NCI-H2196 treated with DMSO at 0.1 percent for 48 hours (cell line): ENCODE measurements around the gene IFI27.

Experiments used
- DNase-seq: peaks from one replicate; lab custom pipeline; 2025; ENCODE audit not compliant: unreplicated experiment; lab: John Stamatoyannopoulos, UW

The IFI27 gene

DNA sequence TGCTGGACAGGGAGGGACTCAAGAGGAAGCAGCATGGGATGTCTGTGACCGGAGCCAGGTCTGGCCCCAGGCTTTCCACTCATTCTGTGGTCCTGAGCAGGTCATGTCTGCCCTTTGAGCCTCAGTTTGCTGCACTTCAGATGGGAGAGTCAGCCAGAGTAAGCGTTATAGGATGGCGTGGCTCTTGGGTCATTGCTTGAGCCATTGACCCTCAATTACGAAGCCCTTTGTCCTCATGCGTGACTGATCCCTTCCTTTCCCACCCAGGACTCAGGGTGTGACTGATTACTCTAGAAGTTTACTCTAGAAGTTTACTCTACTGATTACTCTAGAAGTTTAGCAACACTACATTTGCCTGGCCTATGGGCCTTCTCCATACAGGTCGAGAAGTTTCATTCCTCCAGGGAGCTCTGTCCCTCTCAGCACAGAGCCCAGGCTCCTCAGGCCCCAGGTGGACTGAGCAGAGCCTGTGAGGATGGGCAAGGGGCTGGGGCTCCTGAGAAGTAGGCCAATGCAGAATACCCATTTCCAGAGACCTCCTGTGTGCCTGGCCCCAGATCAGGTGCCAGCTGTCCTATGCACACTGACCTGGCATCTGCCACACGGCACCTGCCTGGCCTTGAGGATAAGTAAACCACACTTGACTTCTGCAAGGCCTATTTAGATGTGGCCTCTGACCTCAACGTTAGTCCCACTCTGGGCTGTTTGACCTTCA is 7.6 kb upstream of the IFI27 start:
- no peak for DNase-seq

DNA sequence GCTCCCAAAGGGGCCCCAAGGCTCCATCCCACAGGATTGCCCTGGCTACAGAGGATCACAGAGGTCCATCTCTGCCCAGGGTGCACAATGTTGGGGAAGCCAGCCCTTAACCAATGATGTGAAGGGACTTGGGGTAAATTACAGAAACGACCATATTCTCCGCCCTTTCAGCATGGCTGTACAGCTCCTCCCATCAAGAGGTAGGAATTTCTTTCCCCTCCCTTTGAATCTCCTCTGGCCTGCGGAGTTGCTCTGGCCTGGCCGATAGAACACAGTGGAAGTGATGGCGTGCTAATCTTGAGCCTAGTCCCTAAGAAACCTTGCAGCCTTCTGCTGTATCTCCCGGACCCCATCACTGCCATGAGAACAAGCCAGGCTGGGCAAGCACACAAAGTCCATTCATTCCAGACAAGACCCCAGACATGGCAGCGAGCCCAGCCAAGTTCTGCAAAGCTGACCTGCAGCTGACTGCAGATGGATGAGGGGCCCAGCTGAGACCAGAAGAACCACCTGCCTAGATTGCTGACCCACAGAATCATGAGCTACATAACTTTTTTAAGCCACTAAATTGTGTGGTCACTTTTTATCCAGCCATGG is 6.9 kb upstream of the IFI27 start:
- DNase-seq, result no peak

DNA sequence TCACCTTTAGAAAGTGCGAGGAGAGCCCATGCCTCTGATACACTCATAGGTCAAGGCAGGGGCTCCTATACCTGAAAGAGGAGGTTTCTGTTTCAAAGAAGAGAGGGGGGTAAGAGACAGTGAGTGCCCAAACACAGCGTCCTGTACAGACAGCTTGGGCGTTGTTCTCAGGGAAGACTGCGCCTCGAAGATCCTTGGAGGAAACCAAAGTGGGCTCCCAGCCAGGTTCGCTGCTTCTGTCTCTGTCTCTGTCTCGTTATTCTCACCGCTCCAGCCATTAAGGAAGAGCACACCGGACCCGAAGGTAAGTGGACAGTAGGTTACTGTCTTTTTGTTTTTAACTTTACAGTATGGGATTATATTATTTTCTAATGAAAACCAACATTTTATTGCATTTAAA is 5.8 kb upstream of the IFI27 start:
- DNase-seq, result no peak

DNA sequence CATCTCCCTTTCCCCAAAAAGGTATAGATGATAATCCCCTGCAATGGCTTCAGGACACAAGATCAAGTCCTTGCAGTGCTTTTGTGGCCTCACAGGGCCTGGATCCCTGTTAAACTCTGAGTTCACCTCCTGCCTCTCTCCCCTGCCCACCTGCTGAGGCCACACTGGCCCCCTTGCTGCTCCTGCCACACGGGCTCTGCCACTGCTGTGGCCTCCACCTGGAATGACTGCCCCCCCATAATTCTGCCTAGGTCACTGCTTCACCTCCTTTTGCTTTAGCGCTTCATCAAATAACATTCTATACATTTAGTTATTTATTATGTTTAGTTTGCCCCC is 653 bp upstream of the IFI27 start:
- DNase-seq, result no peak

DNA sequence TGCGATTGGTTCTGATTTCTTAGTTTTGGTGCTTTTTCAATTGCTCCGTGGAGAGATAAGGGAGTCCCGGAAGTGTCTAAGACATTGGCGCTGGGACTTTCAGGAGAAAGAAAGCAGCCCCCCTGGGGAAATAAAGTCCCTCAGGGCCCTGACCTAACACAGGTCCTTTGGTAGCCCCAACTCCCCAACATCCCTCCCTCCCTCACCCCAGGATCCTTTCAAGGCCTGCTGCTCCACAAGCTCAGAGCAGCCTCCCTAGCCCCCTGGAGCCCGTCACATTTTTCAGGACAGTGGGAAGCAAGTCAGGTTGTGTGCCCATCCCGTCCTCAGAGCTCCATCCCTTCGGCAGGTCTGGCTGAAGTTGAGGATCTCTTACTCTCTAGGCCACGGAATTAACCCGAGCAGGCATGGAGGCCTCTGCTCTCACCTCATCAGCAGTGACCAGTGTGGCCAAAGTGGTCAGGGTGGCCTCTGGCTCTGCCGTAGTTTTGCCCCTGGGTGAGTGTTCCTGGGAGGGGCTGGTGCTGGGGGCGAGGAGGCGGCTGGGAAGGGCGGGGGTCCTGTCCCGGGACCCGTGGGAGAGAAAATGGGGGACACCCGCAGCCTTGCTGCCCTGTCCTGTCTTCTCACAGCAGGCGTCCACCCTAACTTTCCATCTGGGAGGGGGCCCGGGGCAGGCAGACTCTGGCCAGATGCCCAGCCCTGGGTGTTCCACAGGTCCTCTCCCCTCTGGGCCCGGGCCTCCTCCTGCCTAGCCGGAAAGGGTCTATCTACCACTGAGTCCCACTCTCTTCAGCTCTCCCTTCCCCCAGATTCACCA is 950 bp downstream of the IFI27 start:
- DNase-seq, result no peak

DNA sequence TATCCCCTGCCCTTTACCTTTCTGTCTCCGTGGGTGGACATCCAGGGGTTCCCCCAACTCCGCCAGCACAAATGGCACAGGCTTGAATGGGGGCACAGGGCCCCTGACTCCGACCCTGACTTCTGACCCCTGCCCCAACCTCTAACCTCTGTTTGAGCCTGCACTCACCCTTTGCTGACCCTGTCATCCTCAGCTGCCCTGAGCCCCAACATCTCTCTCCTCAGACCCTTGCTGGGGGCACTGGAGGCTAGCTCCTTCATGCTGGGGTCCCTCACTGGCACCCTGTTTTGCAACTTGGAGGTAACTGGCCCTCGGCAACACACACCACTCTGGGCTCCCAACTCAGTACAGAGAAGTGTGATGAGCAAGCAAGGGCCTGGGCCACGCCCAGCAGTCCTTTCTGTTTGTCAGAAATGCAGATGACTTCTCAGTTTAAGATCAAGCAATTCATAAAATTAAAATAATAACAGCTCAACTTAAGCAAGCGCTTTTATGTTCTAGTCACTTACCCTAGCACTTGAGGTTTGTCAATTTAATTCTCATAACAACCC is 2.1 kb downstream of the IFI27 start:
- DNase-seq, result no peak

DNA sequence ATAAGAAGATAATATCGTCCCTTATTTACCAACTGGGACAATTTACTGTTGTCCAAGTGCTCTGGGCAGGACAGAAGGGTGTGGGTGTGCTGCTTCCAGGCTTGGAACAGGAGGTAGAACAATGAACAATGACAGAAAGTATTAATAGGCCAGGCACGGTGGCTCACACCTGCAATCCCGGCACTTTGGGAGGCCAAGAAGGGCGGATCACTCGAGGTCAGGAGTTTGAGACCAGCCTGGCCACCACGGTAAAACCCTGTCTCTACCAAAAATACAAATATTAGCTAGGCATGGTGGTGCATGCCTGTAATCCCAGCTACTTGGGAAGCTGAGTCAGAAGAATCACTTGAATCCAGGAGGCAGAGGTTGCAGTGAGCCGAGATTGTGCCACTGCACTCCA is 2.5 kb downstream of the IFI27 start:
- no peak for DNase-seq

DNA sequence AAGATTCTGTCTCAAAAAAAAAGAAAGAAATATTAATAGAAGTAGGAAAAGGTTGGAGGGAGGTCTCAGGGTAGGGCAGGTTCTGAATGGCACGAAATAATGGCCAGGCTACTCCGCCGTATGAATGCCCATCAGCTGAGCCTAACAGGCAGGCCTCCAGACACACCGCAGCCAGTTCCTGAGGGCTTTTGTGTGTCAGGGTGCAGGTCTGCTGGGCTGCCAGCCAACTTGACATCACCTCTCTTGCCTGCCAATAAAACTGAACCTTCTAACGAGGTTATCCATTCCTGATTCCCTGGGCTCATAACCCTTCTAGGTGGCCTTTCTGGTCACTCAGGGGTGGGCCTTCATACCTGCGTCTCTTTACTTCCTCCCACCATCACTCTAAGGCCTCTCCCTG is 3.0 kb downstream of the IFI27 start:
- no peak for DNase-seq

DNA sequence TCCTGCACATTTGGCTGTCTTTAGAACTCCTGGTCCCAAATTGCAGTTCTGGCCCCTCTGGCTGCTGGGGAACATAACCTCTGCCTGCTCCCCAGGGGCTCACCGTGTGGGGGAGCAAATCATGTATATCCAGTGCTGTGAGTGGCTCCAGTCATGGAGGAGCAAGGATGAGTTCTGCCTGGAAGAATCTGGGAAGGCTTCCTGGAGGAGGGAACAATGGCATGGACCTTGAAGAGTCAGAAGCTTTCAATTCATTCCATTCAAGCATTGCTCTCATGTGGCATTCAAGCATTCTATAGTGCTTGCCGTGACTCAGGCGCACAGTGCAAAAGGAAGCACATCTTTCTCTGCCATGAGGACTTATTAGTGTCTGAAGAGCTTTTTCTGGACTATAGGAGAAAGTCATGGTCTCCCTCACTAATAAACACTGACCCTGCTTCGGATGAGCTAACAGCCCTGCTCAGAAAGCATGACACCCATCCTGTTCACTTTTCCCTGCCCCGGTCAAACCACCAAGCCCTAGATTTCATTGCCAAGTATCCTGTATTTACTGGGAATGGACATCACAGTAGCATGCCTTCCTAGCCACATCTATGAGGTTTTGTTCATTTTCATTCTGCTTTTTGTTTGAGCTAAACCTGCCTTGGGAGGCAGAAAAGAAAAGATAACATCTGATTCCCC is 3.5 kb downstream of the IFI27 start:
- no peak for DNase-seq

DNA sequence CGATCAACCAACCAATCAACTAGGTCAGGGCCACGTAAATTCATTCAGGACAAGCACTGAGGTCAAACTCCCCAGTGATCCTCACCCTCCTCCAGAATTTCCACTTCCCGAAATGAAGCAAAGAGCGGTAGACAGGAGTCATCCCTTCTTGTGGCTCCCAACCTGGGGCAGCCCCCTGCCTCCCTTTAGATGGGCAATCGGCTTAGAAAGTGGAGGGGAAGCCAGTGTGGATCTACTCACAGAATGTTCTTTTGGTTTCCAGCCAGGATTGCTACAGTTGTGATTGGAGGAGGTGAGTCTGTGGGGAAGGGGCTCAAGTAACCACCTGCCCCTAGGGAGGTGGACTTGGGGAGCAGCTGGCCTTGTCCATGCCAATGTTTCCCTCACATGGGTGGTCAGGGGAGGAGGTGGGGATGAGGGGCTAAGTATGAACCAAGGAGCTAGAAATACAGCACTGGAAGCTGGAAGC is 4.1 kb downstream of the IFI27 start:
- no peak for DNase-seq

DNA sequence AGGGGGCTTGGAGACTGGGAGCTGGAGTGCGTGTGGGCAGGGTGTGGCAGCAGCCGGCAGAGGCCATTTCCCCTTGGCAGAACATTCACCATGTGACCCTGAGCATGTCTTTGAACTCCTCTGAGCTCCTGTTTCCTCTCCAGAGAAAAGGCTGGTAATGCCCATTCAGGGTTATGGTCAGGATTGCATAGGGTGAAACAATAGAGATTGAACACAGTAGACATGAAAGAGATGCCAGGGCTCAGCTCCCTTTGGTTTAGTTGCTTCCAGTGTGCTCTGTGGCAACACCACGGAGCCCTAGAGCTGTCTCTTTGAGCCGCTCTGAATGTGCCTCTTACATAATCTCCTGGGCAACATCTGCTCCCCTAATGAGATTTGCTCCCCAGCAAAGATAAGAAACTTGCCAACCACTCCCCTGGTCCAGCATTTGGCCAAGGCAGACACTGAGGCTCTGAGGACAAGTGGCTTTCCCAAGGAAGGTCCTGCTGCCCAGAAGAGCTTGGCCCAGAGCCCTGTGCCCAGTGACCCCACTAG is 4.6 kb downstream of the IFI27 start:
- no peak for DNase-seq

DNA sequence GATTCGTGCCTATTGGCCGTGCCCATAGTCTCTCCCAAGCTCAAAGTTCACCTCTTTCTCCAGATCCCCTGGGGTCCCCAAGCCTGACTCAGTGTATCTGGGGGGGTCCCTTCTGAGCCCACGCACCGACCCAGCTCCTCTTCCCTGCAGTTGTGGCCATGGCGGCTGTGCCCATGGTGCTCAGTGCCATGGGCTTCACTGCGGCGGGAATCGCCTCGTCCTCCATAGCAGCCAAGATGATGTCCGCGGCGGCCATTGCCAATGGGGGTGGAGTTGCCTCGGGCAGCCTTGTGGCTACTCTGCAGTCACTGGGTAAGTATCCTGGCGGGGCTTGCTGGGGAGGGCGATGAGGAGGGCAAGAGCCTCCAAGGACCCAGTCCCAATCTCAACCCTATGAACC is 5.1 kb downstream of the IFI27 start:
- DNase-seq, result no peak

DNA sequence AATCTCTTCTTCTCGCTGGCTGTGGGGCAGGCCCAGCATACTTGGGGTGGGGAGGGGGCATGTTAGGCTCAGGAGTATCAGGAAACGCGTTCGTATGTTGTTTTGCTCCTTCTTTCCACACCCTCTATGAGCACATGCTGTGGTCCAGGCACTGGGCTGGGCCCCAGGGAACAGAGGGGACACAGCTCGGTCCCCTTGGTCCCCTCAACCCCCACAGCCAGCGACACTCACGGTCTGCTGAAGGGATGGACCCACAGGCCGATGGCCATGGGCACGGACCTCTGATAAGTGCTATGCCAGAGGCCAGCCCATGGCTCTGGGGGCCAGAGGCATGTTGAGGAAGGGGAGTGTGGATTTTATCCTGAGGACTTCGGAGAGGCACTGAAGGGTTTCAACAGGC is 6.2 kb downstream of the IFI27 start:
- DNase-seq, result no peak

DNA sequence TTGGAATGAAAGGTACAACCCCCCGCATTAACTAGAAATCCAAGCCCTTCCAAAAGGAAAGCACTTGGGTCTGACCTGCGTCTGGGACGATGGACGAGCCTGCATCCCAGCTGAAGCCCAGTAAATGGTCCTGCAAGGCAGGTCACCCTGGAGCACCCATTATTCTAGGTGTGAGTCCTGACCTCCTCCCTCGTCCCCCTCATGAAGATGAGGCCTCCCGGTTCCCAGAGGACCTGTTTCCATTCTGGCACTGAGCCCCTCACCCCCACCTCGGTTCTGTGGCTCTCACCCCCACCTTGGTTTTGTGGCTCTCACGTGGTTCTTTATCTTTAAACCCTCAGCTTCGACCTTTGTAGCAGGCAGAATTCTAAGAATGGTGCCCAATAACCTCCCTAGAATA is 7.3 kb downstream of the IFI27 start:
- no peak for DNase-seq

DNA sequence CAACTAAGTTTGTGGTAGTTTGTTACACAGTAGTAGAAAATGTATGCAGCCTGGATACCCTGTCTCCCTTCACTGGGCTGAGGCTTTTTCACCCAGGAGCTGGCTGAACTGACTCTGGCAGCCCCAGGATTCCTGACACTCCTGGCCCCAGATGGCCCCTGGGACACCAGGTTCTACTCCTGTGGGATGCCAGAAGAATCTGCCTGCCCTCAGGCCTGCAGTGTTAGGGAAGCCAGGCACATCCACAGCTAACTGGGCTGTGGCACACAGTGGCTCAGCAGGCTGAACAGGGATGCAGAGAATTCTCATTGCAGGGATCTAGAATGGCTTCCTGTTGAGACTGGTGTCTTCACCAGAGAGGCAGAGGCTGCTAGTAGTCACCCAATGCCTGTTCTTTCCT is 8.5 kb downstream of the IFI27 start:
- no peak for DNase-seq

DNA sequence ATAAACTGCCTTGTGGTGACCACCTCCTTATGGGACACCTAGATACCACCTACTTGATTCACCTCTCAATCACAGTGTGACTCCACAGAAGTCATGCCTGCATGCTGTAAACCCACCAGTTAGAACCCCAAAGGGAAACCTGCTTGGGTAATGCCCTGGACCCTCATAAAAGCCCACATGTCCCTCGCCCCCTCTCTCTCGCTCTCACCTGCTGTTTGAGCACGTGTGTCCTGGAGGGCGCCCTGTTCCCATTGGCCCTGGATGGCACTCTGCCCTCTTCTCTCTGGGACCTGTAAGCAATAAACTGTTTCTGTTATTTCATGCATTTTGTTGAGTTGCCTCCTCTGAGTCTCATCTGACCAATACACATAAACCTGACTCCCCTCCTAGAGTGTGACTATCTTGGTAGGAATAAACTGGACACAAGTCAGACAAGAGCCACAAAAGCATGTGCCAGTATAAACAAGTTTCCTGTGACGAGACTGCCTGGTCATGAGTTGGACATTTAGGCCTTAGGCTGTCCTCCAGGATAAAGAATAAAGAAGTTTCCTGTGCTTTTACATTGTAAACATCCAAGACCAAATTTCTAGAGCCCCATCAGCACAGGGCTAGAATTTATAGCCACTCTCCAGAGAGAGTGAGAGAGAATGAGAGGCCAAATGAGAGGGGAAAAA is 10.3 kb downstream of the IFI27 start:
- no peak for DNase-seq

DNA sequence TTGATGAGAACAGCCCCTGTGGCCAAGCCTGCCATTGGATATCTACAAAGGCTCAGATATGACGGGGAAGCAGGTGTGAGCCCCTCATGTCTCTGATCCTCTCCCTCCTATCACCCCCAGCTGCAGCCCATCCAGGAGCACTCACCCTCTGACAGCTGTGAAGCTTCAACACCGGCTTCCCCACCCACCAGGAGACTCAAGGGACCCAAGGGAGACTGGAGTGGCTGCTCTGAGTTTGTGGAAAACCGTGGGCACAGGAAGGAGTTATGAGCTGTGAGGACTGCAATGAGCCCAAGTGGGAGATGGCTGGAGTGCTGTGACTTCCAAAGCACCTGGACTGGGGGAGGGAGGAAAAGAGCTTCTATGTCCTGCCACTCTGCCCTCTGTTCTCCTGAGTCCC is 10.9 kb downstream of the IFI27 start:
- no peak for DNase-seq

DNA sequence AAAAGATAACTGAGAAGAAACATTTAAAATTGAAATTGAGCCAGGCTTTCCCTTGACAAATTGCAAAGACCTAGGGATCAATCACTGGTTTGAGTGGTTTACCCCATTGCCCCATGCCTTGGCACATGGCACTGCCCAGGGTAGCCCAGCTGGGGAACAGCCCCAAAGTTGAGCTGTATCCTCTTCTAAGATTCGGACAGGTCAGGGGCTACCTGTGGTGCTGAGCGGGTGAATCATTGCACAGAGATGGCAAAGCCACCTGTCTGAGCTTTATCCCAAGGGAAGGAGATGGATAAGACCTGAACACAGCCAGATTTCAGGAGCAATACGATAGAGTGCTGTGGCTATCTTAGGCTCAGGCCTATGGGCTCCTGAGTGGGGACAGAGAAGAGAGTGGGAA is 11.9 kb downstream of the IFI27 start:
- DNase-seq, result no peak

DNA sequence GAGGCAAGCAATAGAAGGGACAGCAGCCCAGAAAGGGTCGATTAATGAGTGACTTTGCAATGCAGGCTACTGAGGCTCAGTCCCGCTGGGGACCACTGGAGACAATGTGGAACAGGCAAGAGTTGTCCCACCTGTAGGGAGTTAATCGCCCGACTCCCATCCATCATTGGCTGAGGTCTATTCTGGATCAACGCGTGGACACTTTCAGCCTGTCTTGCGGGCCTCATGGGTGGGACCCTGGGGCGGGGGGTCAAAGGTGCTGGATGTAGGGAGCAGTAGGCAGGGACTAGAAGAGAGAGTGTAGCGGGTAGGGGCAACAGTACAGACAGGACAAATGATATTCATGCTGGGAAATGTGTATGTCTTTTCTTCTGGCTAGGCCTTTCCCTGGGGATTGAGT is 12.8 kb downstream of the IFI27 start:
- no peak for DNase-seq

DNA sequence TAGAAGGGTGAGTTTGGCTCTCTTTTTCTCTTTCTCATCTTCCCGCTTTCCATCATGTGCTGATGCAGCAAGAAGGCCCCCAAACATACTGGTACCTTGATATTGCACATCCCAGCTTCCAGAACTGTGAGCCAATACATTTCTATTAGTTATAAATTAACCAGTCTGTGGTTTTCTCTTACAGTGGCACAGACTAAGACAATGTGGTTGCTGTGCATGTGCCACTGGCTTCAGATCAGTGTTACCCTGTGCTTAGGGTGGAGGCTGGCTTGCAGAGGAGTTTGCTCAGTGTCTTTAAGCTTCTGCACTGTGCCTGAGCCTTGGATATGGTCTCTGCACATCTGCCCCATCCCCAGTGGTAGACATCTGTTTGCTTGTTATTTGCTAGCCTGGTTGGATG is 13.3 kb downstream of the IFI27 start:
- DNase-seq, result no peak
